ENCODE results near the gene IL17F. TPM values are rescaled to one million over a fixed set of nuclear protein-coding genes. Genes with fewer than 3 reads are reported as not detected.

Gene IL17F
- total and polyA plus RNA-seq, 2 of the 8 experiments (the other 6 are each of a cell fraction or from before 2014, with no cell fraction given), result 0.08 TPM; not detected in 1

DNA sequence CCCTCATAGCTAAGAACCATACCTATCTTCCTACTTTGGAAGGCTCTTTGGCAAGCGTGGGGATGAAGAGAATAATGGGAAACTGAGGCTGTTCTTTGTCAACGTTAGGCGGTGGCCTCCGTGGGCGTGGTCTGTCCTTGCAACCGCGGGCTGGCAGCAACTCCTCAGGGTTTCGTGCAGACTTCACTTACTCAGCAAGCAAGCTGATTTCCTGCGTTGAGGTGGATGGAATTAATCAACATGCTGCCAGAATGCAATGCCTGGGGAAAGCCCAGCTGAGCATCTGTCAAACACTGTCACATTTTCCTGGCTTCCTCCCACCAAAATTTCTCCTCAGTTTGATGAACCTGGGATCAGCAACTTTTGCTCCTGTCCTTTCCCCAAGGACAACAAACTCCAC, 9.2 kb upstream of the IL17F start:
- ChIA-PET POLR2A (ENCODE audit: partially characterized antibody) (interaction anchor here (1.3 to 15.5 kb wide), 2 partner anchors 10 to 21 kb away, joined by 3 to 198 read pairs; no protein-coding TSS in a partner anchor), CTCF (ENCODE audit: partially characterized antibody) (interaction anchor here (0.7 to 6.0 kb wide), 5 partner anchors 10 to 91 kb away, joined by 4 to 53 read pairs (median 4); no protein-coding TSS in a partner anchor)
- Histone ChIP-seq H2BK120ac (replicated peaks; ENCODE audit: low read depth, low read length) (no peak overlapping the region), H3K18ac (ENCODE audit: extremely low read depth, low read length) (no peak overlapping the region), H2BK15ac (ENCODE audit: low read length) (no peak overlapping the region), H3K9ac (replicated peaks in 1 of 4; ENCODE audit: extremely low read depth in 1 of 4, low read depth in 3 of 4, low read length in 3 of 4) (no peak overlapping the region), H2AK5ac (ENCODE audit: low read depth, low read length) (no peak overlapping the region), H4K8ac (ENCODE audit: extremely low read depth, insufficient read depth, low read length) (no peak overlapping the region), H2AFZ (ENCODE audit: low read length) (no peak overlapping the region), H3K56ac (replicated peaks; ENCODE audit: insufficient read length, low read depth, low read length) (no peak overlapping the region), H3K4me1 (replicated peaks in 1 of 4; ENCODE audit: control insufficient read depth in 3 of 4, insufficient read depth in 4 of 4, low read length in 3 of 4) (no peaks in the 10 kb centered on the region), H2BK12ac (ENCODE audit: low read depth, low read length) (no peak overlapping the region), H3K36me3 (ENCODE audit: control insufficient read depth in 2 of 4, insufficient read depth in 4 of 4, low read length in 3 of 4) (no peaks in the 10 kb centered on the region), H3K79me2 (ENCODE audit: control insufficient read depth in 1 of 2, insufficient read depth in 2 of 2, low read length in 2 of 2) (no peaks in the 10 kb centered on the region), H4K5ac (ENCODE audit: insufficient read length, low read depth, low read length) (no peak overlapping the region), H3K9me3 (ENCODE audit: insufficient read depth in 2 of 2, low read depth in 1 of 2, low read length in 1 of 2) (0 out of 4 replicates have a peak, but pooled peaks cover 0 to 9% of the 10 kb centered on the region in 2 experiments), H2BK20ac (ENCODE audit: low read length) (no peak overlapping the region), H4K20me1 (replicated peaks in 1 of 2; ENCODE audit: control insufficient read depth in 1 of 2, insufficient read depth in 2 of 2, low read length in 2 of 2) (no peaks in the 10 kb centered on the region), H3K4ac (replicated peaks; ENCODE audit: insufficient read length, low read depth, low read length) (no peak overlapping the region), H3K23me2 (ENCODE audit: low read depth, low read length) (no peaks in the 10 kb centered on the region), H3K4me3 (ENCODE audit: extremely low read depth in 1 of 4, insufficient read depth in 2 of 4, low read depth in 3 of 4, low read length in 4 of 4) (no peak overlapping the region), H3K27ac (ENCODE audit: low read depth, low read length) (no peak overlapping the region), H3K23ac (ENCODE audit: insufficient read length) (no peak overlapping the region), H4K91ac (replicated peaks; ENCODE audit: insufficient read length, low read length) (no peak overlapping the region), H3K4me2 (ENCODE audit: insufficient read depth in 1 of 2, low read depth in 2 of 2, low read length in 2 of 2) (no peak overlapping the region), H3K14ac (ENCODE audit: insufficient read length) (no peak overlapping the region), H2BK5ac (ENCODE audit: low read depth, low read length) (no peak overlapping the region), H3K79me1 (ENCODE audit: low read depth, low read length) (no peaks in the 10 kb centered on the region), H3K27me3 (replicated peaks in 1 of 4; ENCODE audit: control insufficient read depth in 3 of 4, extremely low read depth in 1 of 4, insufficient read depth in 3 of 4, low read length in 3 of 4) (no peaks in the 10 kb centered on the region)
- WGBS, 2 experiments (ENCODE audit: extremely low coverage in 1 of 2, insufficient coverage in 1 of 2, insufficient read length in 1 of 2, insufficient replicate concordance in 2 of 2, low coverage in 1 of 2, low lambda C conversion rate in 2 of 2, missing lambda C conversion rate in 1 of 2), result 80% methylated on average over 9 of the region's 9 CpGs; no CpG with 5 or more reads in 1 of the 2 experiments
- TF ChIP-seq JUND (IDR thresholded peaks at IDR 0.05; ENCODE audit: low read length), result no peak
- no peak for TF ChIP-seq HDAC6 (IDR thresholded peaks at IDR 0.05; ENCODE audit: low read depth, low read length)
- no peak for TF ChIP-seq EGR1 (IDR thresholded peaks at IDR 0.05; ENCODE audit: borderline replicate concordance, low read depth, low read length)
- no peak for TF ChIP-seq RNF2 (IDR thresholded peaks at IDR 0.05; ENCODE audit: borderline replicate concordance, low read depth, low read length, missing control alignments, poor library complexity, severe bottlenecking)
- TF ChIP-seq PHF8 (conservative IDR thresholded peaks at IDR 0.05; ENCODE audit: low read depth, low read length), result no peak
- TF ChIP-seq JUN (IDR thresholded peaks at IDR 0.05; ENCODE audit: low read depth, low read length), result no peak
- TF ChIP-seq NRF1 (IDR thresholded peaks at IDR 0.05; ENCODE audit: low read depth, low read length), result no peak
- no peak for TF ChIP-seq SUZ12 (IDR thresholded peaks at IDR 0.05; ENCODE audit: low read length)
- TF ChIP-seq RXRA (IDR thresholded peaks at IDR 0.05; ENCODE audit: insufficient read depth, low read depth, low read length), result no peak
- TF ChIP-seq SIN3A (conservative IDR thresholded peaks at IDR 0.05 in 1 of 2, IDR thresholded peaks at IDR 0.05 in 1 of 2; ENCODE audit: low read depth in 1 of 2, low read length in 2 of 2), result no peak
- no peak for TF ChIP-seq BACH1 (IDR thresholded peaks at IDR 0.05; ENCODE audit: low read length)
- no peak for TF ChIP-seq GABPA (IDR thresholded peaks at IDR 0.05; ENCODE audit: borderline replicate concordance, insufficient read depth, low read length)
- no peak for TF ChIP-seq ASH2L (IDR thresholded peaks at IDR 0.05; ENCODE audit: low read length)
- no peak for DNase-seq (ENCODE audit: low read depth in 1 of 2, low spot score in 2 of 2)
- no peak for FAIRE-seq
